Right cardiac atrium (tissue), 5 donors: ENCODE measurements around the gene PSMD11. TPM values are rescaled to one million over a fixed set of nuclear protein-coding genes. Genes with fewer than 3 reads are reported as not detected.

ENCODE experiments used
- ATAC-seq, 2 donors: fragments of 200-7000 bp; cut with Tn5 transposase; one replicate each; pipeline versions ENCODE4 v1.8.0 to v1.9.1; 2020; ENCODE audit warnings: moderate library complexity in 2 of 2, mild to moderate bottlenecking in 1 of 2
- DNase-seq, 3 donors: peaks; one replicate each; pipeline ENCODE4 v3.0.0-alpha.2; 2020
- H3K27ac ChIP-seq: one replicate; pipeline ENCODE4 v1.5.1; 2013; ENCODE audit warnings: mild to moderate bottlenecking, low read length, control low read depth, moderate library complexity
- H3K27me3 ChIP-seq: one replicate; pipeline ENCODE4 v1.6.1; 2013; ENCODE audit not compliant: control insufficient read depth, insufficient read depth
- H3K4me1 ChIP-seq: one replicate; pipeline ENCODE4 v1.6.1; 2013; ENCODE audit warnings: low read length; ENCODE audit not compliant: control insufficient read depth, insufficient read depth
- H3K4me3 ChIP-seq: one replicate; pipeline ENCODE4 v1.5.1; 2013; ENCODE audit warnings: low read length, control low read depth
- H3K9me3 ChIP-seq: one replicate; pipeline ENCODE4 v1.6.1; 2013; ENCODE audit warnings: low read length; ENCODE audit not compliant: control insufficient read depth
- WGBS: extraction: QIAGEN DNeasy Blood & Tissue Kit; methylation state at CpG from one replicate; pipeline ENCODE4 v1.1.7; 2013; 5-methylcytosine and 5-hydroxymethylcytosine counted together
- intact Hi-C, 4 donors: fragments of 100-400 bp; cut with DNase I; formaldehyde crosslinking; loops; one replicate each; pipeline versions ENCODE4 v1.11.0 to v1.14.0; 2022 to 2023
- polyA plus RNA-seq: library from polyadenylated mRNA; stranded (reverse); fragments of 200-250 nt; gene quantifications from one replicate; pipeline ENCODE4 v1.2.3, GENCODE V29; 2013
- total RNA-seq, 4 donors: library from RNA; stranded (reverse); fragmentation: NEBNext Ultra II Directional; extraction: Animal tissue kit (Norgen Biotek cat#: 25700); gene quantifications; one replicate each; pipeline ENCODE4 v1.2.1, GENCODE V29; 2021
- donor health status: healthy with polysubstance abuse.
- donor health status: DM: no; HTN: yes; CAD: no.
- donor health status: DM: no; HTN: no; CAD: no.
- donor health status: DM: no; HTN: yes; CAD: no; lungs with severe emphysema.
- donor health status: DM: yes; HTN: yes; CAD: no.

PSMD11 gene
- total and polyA plus RNA-seq, 5 donors, result 50.8 to 79.1 (median 57.5) TPM

GRCh38 chr17:32496395-32497073 lies 52.2 kb downstream of the PSMD11 start:
- Histone ChIP-seq H3K27me3 (no peaks in the 10 kb centered on the region), H3K4me1 (no peaks in the 10 kb centered on the region), H3K9me3 (no peaks in the 10 kb centered on the region), H3K27ac (no peak overlapping the region), H3K4me3 (no peak overlapping the region)
- intact Hi-C loops, result no loop called here
- ATAC-seq (peak; percentile 13 to 44), DNase-seq (no peak)
- WGBS, result 81% methylated on average over 16 of the region's 16 CpGs

GRCh38 chr17:32497431-32498205 lies 53.3 kb downstream of the PSMD11 start:
- Histone ChIP-seq H3K27ac (no peak overlapping the region), H3K4me3 (no peak overlapping the region), H3K9me3 (no peaks in the 10 kb centered on the region), H3K4me1 (no peaks in the 10 kb centered on the region), H3K27me3 (no peaks in the 10 kb centered on the region)
- intact Hi-C loops, result no loop called here
- DNase-seq, result no peak
- WGBS, result 83% methylated on average over 18 of the region's 18 CpGs
- no peak for ATAC-seq

GRCh38 chr17:32498391-32498790 lies 54.1 kb downstream of the PSMD11 start:
- Histone ChIP-seq H3K27ac (no peak overlapping the region), H3K9me3 (no peaks in the 10 kb centered on the region), H3K4me3 (no peak overlapping the region), H3K4me1 (no peaks in the 10 kb centered on the region), H3K27me3 (no peaks in the 10 kb centered on the region)
- 82% methylated on average over 9 of the region's 9 CpGs for WGBS
- intact Hi-C loops, result no loop called here
- ATAC-seq (no peak), DNase-seq (no peak)

GRCh38 chr17:32502013-32502412 lies 57.7 kb downstream of the PSMD11 start:
- Histone ChIP-seq H3K27me3 (no peaks in the 10 kb centered on the region), H3K27ac (no peak overlapping the region), H3K4me3 (no peak overlapping the region), H3K9me3 (no peaks in the 10 kb centered on the region), H3K4me1 (no peaks in the 10 kb centered on the region)
- DNase-seq, result no peak
- intact Hi-C loops, result no loop called here
- WGBS, result 98% methylated on average over 3 of the region's 3 CpGs
- no peak for ATAC-seq

GRCh38 chr17:32502710-32503109 lies 58.4 kb downstream of the PSMD11 start:
- peak in 1 of 2 donors; percentile 28 for ATAC-seq
- H3K27me3 ChIP-seq, result no peaks in the 10 kb centered on the region
- no peaks in the 10 kb centered on the region for H3K4me1 ChIP-seq
- H3K9me3 ChIP-seq, result no peaks in the 10 kb centered on the region
- no peak overlapping the region for H3K4me3 ChIP-seq
- intact Hi-C loops, result no loop called here
- DNase-seq, result peak in 1 of 3 donors; percentile 26
- H3K27ac ChIP-seq, result no peak overlapping the region
- WGBS, result 70% methylated on average over 10 of the region's 10 CpGs

- no peak overlapping the region for H3K4me3 ChIP-seq
- H3K9me3 ChIP-seq, result no peaks in the 10 kb centered on the region
- 76% methylated on average over 7 of the region's 7 CpGs for WGBS
- DNase-seq (peak in 1 of 3 donors; percentile 6), ATAC-seq (peak in 1 of 2 donors; percentile 28)
- no peaks in the 10 kb centered on the region for H3K4me1 ChIP-seq
- no peak overlapping the region for H3K27ac ChIP-seq
- intact Hi-C loops, result no loop called here
- H3K27me3 ChIP-seq, result no peaks in the 10 kb centered on the region
These were observed 59.2 kb downstream of the PSMD11 start for GRCh38 chr17:32503251-32504165.

- DNase-seq (peak in 2 of 3 donors; percentile 58 to 63), ATAC-seq (peak; percentile 27 to 37)
- Histone ChIP-seq H3K27me3 (no peaks in the 10 kb centered on the region), H3K4me1 (no peaks in the 10 kb centered on the region), H3K27ac (no peak overlapping the region), H3K4me3 (no peak overlapping the region), H3K9me3 (no peaks in the 10 kb centered on the region)
- intact Hi-C loops, result no loop called here
- 72% methylated on average over 18 of the region's 18 CpGs for WGBS
These were observed 60.1 kb downstream of the PSMD11 start for GRCh38 chr17:32504166-32504990.

- 90% methylated on average over 5 of the region's 5 CpGs for WGBS
- intact Hi-C loops, result no loop called here
- Histone ChIP-seq H3K4me1 (no peaks in the 10 kb centered on the region), H3K4me3 (no peak overlapping the region), H3K27ac (no peak overlapping the region), H3K9me3 (no peaks in the 10 kb centered on the region), H3K27me3 (no peaks in the 10 kb centered on the region)
- ATAC-seq, result no peak
- DNase-seq, result no peak
These were observed 64.6 kb downstream of the PSMD11 start for GRCh38 chr17:32508926-32509325.

- intact Hi-C loops, result no loop called here
- H3K27ac ChIP-seq, result no peak overlapping the region
- DNase-seq, result no peak
- no peaks in the 10 kb centered on the region for H3K27me3 ChIP-seq
- H3K4me1 ChIP-seq, result no peaks in the 10 kb centered on the region
- H3K9me3 ChIP-seq, result no peaks in the 10 kb centered on the region
- no peak for ATAC-seq
- no peak overlapping the region for H3K4me3 ChIP-seq
- 83% methylated on average over 7 of the region's 7 CpGs for WGBS
These were observed 66.2 kb downstream of the PSMD11 start for GRCh38 chr17:32510466-32510865.

- H3K4me3 ChIP-seq, result no peak overlapping the region
- no peak overlapping the region for H3K27ac ChIP-seq
- no peaks in the 10 kb centered on the region for H3K9me3 ChIP-seq
- no peaks in the 10 kb centered on the region for H3K27me3 ChIP-seq
- intact Hi-C loops, result no loop called here
- DNase-seq (no peak), ATAC-seq (no peak)
- 99% methylated on average over 2 of the region's 2 CpGs for WGBS
- H3K4me1 ChIP-seq, result peaks cover 4% of the 10 kb centered on the region
These were observed 68.0 kb downstream of the PSMD11 start for GRCh38 chr17:32512328-32512727.
